Stimulated activated naive CD4-positive, alpha-beta T cell (primary cell): Measurements from ENCODE around the gene CLBA1.
A peak's percentile ranks its signal among the peaks of the same experiment; 100 is the strongest.
"Not testable (repeated sequence)": the region's sequence is repeated elsewhere in the genome, so short reads cannot be mapped to it uniquely, and the experiment has no call there.

Source experiments
- DNase-seq, 6 experiments: peaks; one replicate each; lab custom pipeline; 2025; lab: John Stamatoyannopoulos, UW

CLBA1 gene

GRCh38 chr14:105023144-105023543 is 37.6 kb downstream of the CLBA1 start:
- no peak for DNase-seq

- no peak for DNase-seq
Measured at GRCh38 chr14:105023791-105024480, 38.3 kb downstream of the CLBA1 start.

GRCh38 chr14:105025429-105025828 is 39.8 kb downstream of the CLBA1 start:
- DNase-seq = no peak

- DNase-seq = no peak
Measured at GRCh38 chr14:105026033-105026785, 40.6 kb downstream of the CLBA1 start.

- no peak for DNase-seq
Measured at GRCh38 chr14:105026802-105027563, 41.4 kb downstream of the CLBA1 start.

GRCh38 chr14:105027718-105028117 is 42.1 kb downstream of the CLBA1 start:
- not testable (repeated sequence) for DNase-seq

GRCh38 chr14:105028251-105028927 is 42.8 kb downstream of the CLBA1 start:
- DNase-seq = no peak

GRCh38 chr14:105029402-105029801 is 43.8 kb downstream of the CLBA1 start:
- no peak for DNase-seq

- no peak for DNase-seq
Measured at GRCh38 chr14:105030194-105030593, 44.6 kb downstream of the CLBA1 start.

- DNase-seq = no peak
Measured at GRCh38 chr14:105030836-105031396, 45.3 kb downstream of the CLBA1 start.

GRCh38 chr14:105032451-105032901 is 46.9 kb downstream of the CLBA1 start:
- not testable (repeated sequence) for DNase-seq

GRCh38 chr14:105033412-105033900 is 47.9 kb downstream of the CLBA1 start:
- DNase-seq = peak in 3 of 6 experiments; percentile 11 to 26 (median 14)

- no peak for DNase-seq
Measured at GRCh38 chr14:105034315-105035039, 48.9 kb downstream of the CLBA1 start.

- not testable (repeated sequence) for DNase-seq
Measured at GRCh38 chr14:105035616-105036015, 50.0 kb downstream of the CLBA1 start.

- no peak for DNase-seq
Measured at GRCh38 chr14:105039458-105040205, 54.0 kb downstream of the CLBA1 start.

- no peak for DNase-seq
Measured at GRCh38 chr14:105041841-105042765, 56.5 kb downstream of the CLBA1 start.

GRCh38 chr14:105042813-105043212 is 57.2 kb downstream of the CLBA1 start:
- no peak for DNase-seq

GRCh38 chr14:105043641-105044040 is 58.1 kb downstream of the CLBA1 start:
- no peak for DNase-seq
